HEK293T (cell line): ENCODE results near the gene GPD2.

ENCODE experiments used
- HDGF ChIP-seq: fragments of 450-650 bp; IDR thresholded peaks from 2 replicates; pipeline ENCODE4 v1.6.1; 2017; ENCODE audit warnings: antibody characterized with exemption, borderline replicate concordance
- LEF1 ChIP-seq: fragments of 450-650 bp; IDR thresholded peaks from 2 replicates; pipeline ENCODE4 v1.6.1; 2017; ENCODE audit warnings: mild to moderate bottlenecking, borderline replicate concordance
- NFRKB ChIP-seq: fragments of 450-650 bp; IDR thresholded peaks from 2 replicates; pipeline ENCODE4 v1.6.1; 2016; ENCODE audit warnings: mild to moderate bottlenecking, moderate library complexity
- SP1 ChIP-seq: fragments of 450-650 bp; IDR thresholded peaks from 2 replicates; pipeline ENCODE4 v1.6.1; 2017
- TARDBP ChIP-seq: fragments of 450-650 bp; IDR thresholded peaks from 2 replicates; pipeline ENCODE4 v1.6.1; 2016
- ZNF384 ChIP-seq: fragments of 450-650 bp; IDR thresholded peaks from 2 replicates; pipeline ENCODE4 v1.6.1; 2016

GRCh38 chr2:156581280-156581679, 145.1 kb downstream of the GPD2 start:
- TF ChIP-seq SP1 (no peak), HDGF (no peak), ZNF384 (no peak), LEF1 (no peak), NFRKB (no peak), TARDBP (no peak)
